Measurements from ENCODE around the gene CEMIP2. TPM values are rescaled to one million over a fixed set of nuclear protein-coding genes. Genes with fewer than 3 reads are reported as not detected.

Gene CEMIP2
- total RNA-seq, 1 experiment from 2014 or later = 14.8 TPM

DNA sequence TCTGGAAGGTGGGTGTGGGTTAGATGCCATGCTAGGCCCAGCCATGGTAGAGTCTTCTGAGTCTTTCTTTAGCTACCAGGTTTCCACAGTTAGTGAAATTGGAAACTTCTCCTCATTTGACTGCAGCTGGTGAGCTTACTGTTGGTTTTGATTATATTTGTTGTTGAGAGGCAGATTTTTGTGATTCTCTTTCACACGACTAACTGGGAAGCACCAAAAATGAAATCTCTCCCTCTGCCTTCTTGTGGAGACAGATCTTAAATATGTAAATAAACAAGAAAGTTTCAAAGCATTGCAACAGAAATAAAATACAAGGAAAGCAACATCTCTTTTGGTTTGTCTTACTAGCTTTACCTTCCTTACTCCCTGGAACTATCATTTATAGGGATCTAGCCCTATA lies 122.2 kb downstream of the CEMIP2 start:
- BruUV-seq (replicated peaks) = no TSS peak
- ATAC-seq (no peak), DNase-seq (ENCODE audit: low read depth, low spot score) (no peak)
- TF ChIP-seq, protein P1, sequence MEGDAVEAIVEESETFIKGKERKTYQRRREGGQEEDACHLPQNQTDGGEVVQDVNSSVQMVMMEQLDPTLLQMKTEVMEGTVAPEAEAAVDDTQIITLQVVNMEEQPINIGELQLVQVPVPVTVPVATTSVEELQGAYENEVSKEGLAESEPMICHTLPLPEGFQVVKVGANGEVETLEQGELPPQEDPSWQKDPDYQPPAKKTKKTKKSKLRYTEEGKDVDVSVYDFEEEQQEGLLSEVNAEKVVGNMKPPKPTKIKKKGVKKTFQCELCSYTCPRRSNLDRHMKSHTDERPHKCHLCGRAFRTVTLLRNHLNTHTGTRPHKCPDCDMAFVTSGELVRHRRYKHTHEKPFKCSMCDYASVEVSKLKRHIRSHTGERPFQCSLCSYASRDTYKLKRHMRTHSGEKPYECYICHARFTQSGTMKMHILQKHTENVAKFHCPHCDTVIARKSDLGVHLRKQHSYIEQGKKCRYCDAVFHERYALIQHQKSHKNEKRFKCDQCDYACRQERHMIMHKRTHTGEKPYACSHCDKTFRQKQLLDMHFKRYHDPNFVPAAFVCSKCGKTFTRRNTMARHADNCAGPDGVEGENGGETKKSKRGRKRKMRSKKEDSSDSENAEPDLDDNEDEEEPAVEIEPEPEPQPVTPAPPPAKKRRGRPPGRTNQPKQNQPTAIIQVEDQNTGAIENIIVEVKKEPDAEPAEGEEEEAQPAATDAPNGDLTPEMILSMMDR (IDR thresholded peaks at IDR 0.05) = no peak
- TF ChIP-seq SIN3A (IDR thresholded peaks at IDR 0.05; ENCODE audit: borderline replicate concordance, insufficient read depth, low read depth, low read length) = no peak
- TF ChIP-seq TCF7L2 (IDR thresholded peaks at IDR 0.05; ENCODE audit: low read depth, low read length) = no peak
- TF ChIP-seq, protein P2, sequence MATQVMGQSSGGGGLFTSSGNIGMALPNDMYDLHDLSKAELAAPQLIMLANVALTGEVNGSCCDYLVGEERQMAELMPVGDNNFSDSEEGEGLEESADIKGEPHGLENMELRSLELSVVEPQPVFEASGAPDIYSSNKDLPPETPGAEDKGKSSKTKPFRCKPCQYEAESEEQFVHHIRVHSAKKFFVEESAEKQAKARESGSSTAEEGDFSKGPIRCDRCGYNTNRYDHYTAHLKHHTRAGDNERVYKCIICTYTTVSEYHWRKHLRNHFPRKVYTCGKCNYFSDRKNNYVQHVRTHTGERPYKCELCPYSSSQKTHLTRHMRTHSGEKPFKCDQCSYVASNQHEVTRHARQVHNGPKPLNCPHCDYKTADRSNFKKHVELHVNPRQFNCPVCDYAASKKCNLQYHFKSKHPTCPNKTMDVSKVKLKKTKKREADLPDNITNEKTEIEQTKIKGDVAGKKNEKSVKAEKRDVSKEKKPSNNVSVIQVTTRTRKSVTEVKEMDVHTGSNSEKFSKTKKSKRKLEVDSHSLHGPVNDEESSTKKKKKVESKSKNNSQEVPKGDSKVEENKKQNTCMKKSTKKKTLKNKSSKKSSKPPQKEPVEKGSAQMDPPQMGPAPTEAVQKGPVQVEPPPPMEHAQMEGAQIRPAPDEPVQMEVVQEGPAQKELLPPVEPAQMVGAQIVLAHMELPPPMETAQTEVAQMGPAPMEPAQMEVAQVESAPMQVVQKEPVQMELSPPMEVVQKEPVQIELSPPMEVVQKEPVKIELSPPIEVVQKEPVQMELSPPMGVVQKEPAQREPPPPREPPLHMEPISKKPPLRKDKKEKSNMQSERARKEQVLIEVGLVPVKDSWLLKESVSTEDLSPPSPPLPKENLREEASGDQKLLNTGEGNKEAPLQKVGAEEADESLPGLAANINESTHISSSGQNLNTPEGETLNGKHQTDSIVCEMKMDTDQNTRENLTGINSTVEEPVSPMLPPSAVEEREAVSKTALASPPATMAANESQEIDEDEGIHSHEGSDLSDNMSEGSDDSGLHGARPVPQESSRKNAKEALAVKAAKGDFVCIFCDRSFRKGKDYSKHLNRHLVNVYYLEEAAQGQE (IDR thresholded peaks at IDR 0.05; ENCODE audit: insufficient read depth in 1 of 2, low read depth in 2 of 2, low read length in 1 of 2) = no peak
- TF ChIP-seq POLR2AphosphoS5 (IDR thresholded peaks at IDR 0.05; ENCODE audit: low read depth, low read length) = no peak
- Histone ChIP-seq H3K27me3 (ENCODE audit: control insufficient read depth, insufficient read depth, low read length) (no peaks in the 10 kb centered on the region), H3K27ac (ENCODE audit: low read length) (no peak overlapping the region), H3K36me3 (ENCODE audit: control insufficient read depth, insufficient read depth, low read length) (no peaks in the 10 kb centered on the region), H3K9me3 (ENCODE audit: control insufficient read depth, insufficient read depth, low read depth, low read length) (no peaks in the 10 kb centered on the region), H3K4me1 (ENCODE audit: control insufficient read depth, insufficient read depth, low read length) (no peaks in the 10 kb centered on the region), H3K4me3 (ENCODE audit: low read depth in 2 of 2, low read length in 2 of 2) (no peak overlapping the region)
- intact Hi-C loops (cut with micrococcal nuclease; ENCODE audit: unreplicated experiment) = no loop called here
- POLR2A ChIA-PET = no interaction called here
- in situ Hi-C loops (cut with HindIII; ENCODE audit: low pct_unique_long_range_greater_than_20kb, low sequenced_read_pairs) = no loop called here
- CTCF ChIA-PET = no interaction called here

DNA sequence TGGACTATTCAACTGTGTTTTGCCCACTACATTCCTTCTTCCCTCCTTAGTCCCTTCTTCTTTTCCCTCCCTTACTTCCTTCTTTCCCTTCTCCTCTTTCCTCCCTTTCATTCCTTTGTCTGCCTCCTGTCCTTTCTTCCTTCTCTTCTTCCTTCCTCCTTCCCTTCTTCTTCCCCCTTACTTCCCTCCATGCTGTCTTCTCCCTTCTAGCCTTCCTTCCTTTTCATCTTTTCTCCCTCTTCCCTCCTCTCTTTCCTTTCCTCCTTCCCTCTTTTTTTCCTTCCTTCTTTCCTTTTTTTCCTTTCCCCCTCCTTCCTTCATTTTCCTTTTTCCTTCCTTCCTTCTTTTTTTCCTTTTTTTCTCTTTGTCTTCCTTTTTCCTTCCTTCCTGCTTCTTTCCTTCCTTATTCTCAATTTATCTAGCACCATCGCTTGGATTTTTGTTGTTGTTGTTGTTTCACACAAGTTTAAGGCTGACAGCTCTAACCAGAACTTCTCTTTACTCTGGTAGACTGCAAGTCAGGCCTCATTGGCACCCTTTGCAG lies 123.4 kb downstream of the CEMIP2 start:
- Histone ChIP-seq H3K4me3 (ENCODE audit: low read depth in 2 of 2, low read length in 2 of 2) (no peak overlapping the region), H3K36me3 (ENCODE audit: control insufficient read depth, insufficient read depth, low read length) (no peaks in the 10 kb centered on the region), H3K27ac (ENCODE audit: low read length) (no peak overlapping the region), H3K4me1 (ENCODE audit: control insufficient read depth, insufficient read depth, low read length) (no peaks in the 10 kb centered on the region), H3K27me3 (ENCODE audit: control insufficient read depth, insufficient read depth, low read length) (no peaks in the 10 kb centered on the region), H3K9me3 (ENCODE audit: control insufficient read depth, insufficient read depth, low read depth, low read length) (no peaks in the 10 kb centered on the region)
- in situ Hi-C loops (cut with HindIII; ENCODE audit: low pct_unique_long_range_greater_than_20kb, low sequenced_read_pairs) (no loop called here), intact Hi-C loops (cut with micrococcal nuclease; ENCODE audit: unreplicated experiment) (no loop called here)
- CTCF ChIA-PET = no interaction called here
- POLR2A ChIA-PET = interaction anchor here (0.7 kb wide), 1 partner anchor 306 kb away, joined by 3 read pairs; no protein-coding TSS in a partner anchor
- no peak for DNase-seq (ENCODE audit: low read depth, low spot score)
- TF ChIP-seq, protein P2 (IDR thresholded peaks at IDR 0.05; ENCODE audit: insufficient read depth in 1 of 2, low read depth in 2 of 2, low read length in 1 of 2) = no peak
- TF ChIP-seq TCF7L2 (IDR thresholded peaks at IDR 0.05; ENCODE audit: low read depth, low read length) = no peak
- no peak for TF ChIP-seq POLR2AphosphoS5 (IDR thresholded peaks at IDR 0.05; ENCODE audit: low read depth, low read length)
- TF ChIP-seq, protein P1 (IDR thresholded peaks at IDR 0.05) = no peak
- no peak for TF ChIP-seq SIN3A (IDR thresholded peaks at IDR 0.05; ENCODE audit: borderline replicate concordance, insufficient read depth, low read depth, low read length)
- ATAC-seq = no peak
- BruUV-seq (replicated peaks) = no TSS peak

Measured in Panc1 (cell line).